HEK293T (cell line): ENCODE results near the gene SPAG16.
"Not testable (repeated sequence)": the region's sequence is repeated elsewhere in the genome, so short reads cannot be mapped to it uniquely, and the experiment has no call there.

Source experiments
- ARNT ChIP-seq: fragments of 450-650 bp; IDR thresholded peaks from 2 replicates; pipeline ENCODE4 v1.6.1; 2017; ENCODE audit warnings: mild to moderate bottlenecking
- BHLHE40 ChIP-seq: fragments of 450-650 bp; IDR thresholded peaks from 2 replicates; pipeline ENCODE4 v1.6.1; 2016; ENCODE audit warnings: mild to moderate bottlenecking, moderate library complexity, borderline replicate concordance
- ELF4 ChIP-seq: fragments of 450-650 bp; IDR thresholded peaks from 2 replicates; pipeline ENCODE4 v1.6.1; 2017; ENCODE audit warnings: antibody characterized with exemption
- FOXA1 ChIP-seq: fragments of 450-650 bp; IDR thresholded peaks from 2 replicates; pipeline ENCODE4 v1.6.1; 2016; ENCODE audit warnings: mild to moderate bottlenecking
- FOXK2 ChIP-seq: fragments of 450-650 bp; IDR thresholded peaks from 2 replicates; pipeline ENCODE4 v1.6.1; 2016; ENCODE audit warnings: mild to moderate bottlenecking
- FOXM1 ChIP-seq: fragments of 450-650 bp; IDR thresholded peaks from 2 replicates; pipeline ENCODE4 v1.6.1; 2017; ENCODE audit warnings: mild to moderate bottlenecking, borderline replicate concordance
- HDGF ChIP-seq: fragments of 450-650 bp; IDR thresholded peaks from 2 replicates; pipeline ENCODE4 v1.6.1; 2017; ENCODE audit warnings: antibody characterized with exemption, borderline replicate concordance
- L3MBTL2 ChIP-seq: fragments of 450-650 bp; conservative IDR thresholded peaks from 2 replicates; pipeline ENCODE4 v1.6.1; 2016; ENCODE audit warnings: mild to moderate bottlenecking
- PKNOX1 ChIP-seq: fragments of 450-650 bp; IDR thresholded peaks from 2 replicates; pipeline ENCODE4 v1.6.1; 2016
- SP1 ChIP-seq: fragments of 450-650 bp; IDR thresholded peaks from 2 replicates; pipeline ENCODE4 v1.6.1; 2017
- TARDBP ChIP-seq: fragments of 450-650 bp; IDR thresholded peaks from 2 replicates; pipeline ENCODE4 v1.6.1; 2016
- ZNF384 ChIP-seq: fragments of 450-650 bp; IDR thresholded peaks from 2 replicates; pipeline ENCODE4 v1.6.1; 2016

- not testable (repeated sequence) for TF ChIP-seq HDGF, FOXA1, BHLHE40, SP1, TARDBP, FOXK2, ARNT, L3MBTL2, FOXM1, ELF4, ZNF384, PKNOX1
These were observed 122.8 kb downstream of the SPAG16 start for GRCh38 chr2:213407027-213407426.
